ENCODE results near the gene TTC7B.
"Not testable (repeated sequence)": the region's sequence is repeated elsewhere in the genome, so short reads cannot be mapped to it uniquely, and the experiment has no call there.

TTC7B gene

GRCh38 chr14:90532826-90533525, 283.3 kb downstream of the TTC7B start:
- no peak overlapping the region for H3K4me3 ChIP-seq (ENCODE audit: low read length)
- no peak overlapping the region for H3K27ac ChIP-seq (ENCODE audit: low read depth, low read length)
- no peaks in the 10 kb centered on the region for H3K9me3 ChIP-seq (ENCODE audit: insufficient read depth, low read depth, low read length)
- WGBS = 90% methylated on average over 14 of the region's 14 CpGs
- H3K9ac ChIP-seq (ENCODE audit: low read depth, low read length) = no peak overlapping the region
- H3K4me1 ChIP-seq (ENCODE audit: insufficient read depth, low read length) = no peaks in the 10 kb centered on the region
- H3K36me3 ChIP-seq (ENCODE audit: insufficient read depth, low read length) = no peaks in the 10 kb centered on the region
- no peaks in the 10 kb centered on the region for H3K27me3 ChIP-seq (ENCODE audit: insufficient read depth, low read length)

DNA sequence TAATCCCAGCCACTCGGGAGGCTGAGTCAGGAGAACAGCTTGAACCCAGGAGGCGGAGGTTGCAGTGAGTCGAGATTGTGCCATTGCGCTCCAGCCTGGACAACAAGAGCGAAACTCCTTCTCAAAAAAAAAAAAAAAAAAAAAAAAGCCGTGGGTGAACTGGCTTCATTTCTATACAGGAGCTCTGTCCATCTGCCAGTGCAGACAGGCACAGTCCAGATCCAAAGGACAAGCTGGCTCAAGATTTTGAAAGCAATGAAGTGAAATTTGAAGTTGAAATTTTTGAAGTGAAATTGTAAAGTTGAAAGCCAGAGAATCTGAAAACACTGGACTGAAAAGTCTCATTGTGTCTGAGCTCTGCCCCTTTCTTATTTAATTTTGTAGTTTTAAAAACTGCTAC, 284.7 kb downstream of the TTC7B start:
- no peak overlapping the region for H3K27ac ChIP-seq (ENCODE audit: low read depth, low read length)
- H3K9me3 ChIP-seq (ENCODE audit: insufficient read depth, low read depth, low read length) = no peaks in the 10 kb centered on the region; the same call in 1 of the 2 replicates
- no peaks in the 10 kb centered on the region for H3K27me3 ChIP-seq (ENCODE audit: insufficient read depth, low read length)
- H3K4me1 ChIP-seq (ENCODE audit: insufficient read depth, low read length) = no peaks in the 10 kb centered on the region
- H3K9ac ChIP-seq (ENCODE audit: low read depth, low read length) = no peak overlapping the region
- H3K4me3 ChIP-seq (ENCODE audit: low read length) = no peak overlapping the region
- H3K36me3 ChIP-seq (ENCODE audit: insufficient read depth, low read length) = no peaks in the 10 kb centered on the region
- WGBS = 96% methylated on average over 6 of the region's 6 CpGs

DNA sequence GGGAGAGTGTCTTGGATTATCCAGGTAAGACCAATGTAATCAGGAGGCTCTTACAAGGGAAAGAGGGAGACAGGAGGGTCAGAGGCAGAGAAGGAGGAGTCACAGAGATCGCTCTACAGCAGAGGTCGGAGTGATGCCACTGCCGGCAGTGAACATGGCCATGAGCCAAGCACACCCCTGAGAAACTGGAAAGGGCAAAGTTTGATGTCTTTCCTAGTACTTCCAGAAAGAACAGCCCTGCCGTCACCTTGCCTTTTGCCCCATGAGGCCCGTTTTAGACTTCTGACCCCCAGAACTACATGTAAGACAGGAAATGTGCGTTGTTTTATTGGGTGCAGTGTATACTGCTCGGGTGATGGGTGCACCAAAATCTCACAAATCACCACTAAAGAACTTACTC, 285.7 kb downstream of the TTC7B start:
- H3K27ac ChIP-seq (ENCODE audit: low read depth, low read length) = no peak overlapping the region
- WGBS = 95% methylated on average over 7 of the region's 7 CpGs
- H3K9me3 ChIP-seq (ENCODE audit: insufficient read depth, low read depth, low read length) = no peaks in the 10 kb centered on the region; the same call in 1 of the 2 replicates
- no peaks in the 10 kb centered on the region for H3K4me1 ChIP-seq (ENCODE audit: insufficient read depth, low read length)
- H3K9ac ChIP-seq (ENCODE audit: low read depth, low read length) = no peak overlapping the region
- no peaks in the 10 kb centered on the region for H3K36me3 ChIP-seq (ENCODE audit: insufficient read depth, low read length)
- no peak overlapping the region for H3K4me3 ChIP-seq (ENCODE audit: low read length)
- H3K27me3 ChIP-seq (ENCODE audit: insufficient read depth, low read length) = no peaks in the 10 kb centered on the region

DNA sequence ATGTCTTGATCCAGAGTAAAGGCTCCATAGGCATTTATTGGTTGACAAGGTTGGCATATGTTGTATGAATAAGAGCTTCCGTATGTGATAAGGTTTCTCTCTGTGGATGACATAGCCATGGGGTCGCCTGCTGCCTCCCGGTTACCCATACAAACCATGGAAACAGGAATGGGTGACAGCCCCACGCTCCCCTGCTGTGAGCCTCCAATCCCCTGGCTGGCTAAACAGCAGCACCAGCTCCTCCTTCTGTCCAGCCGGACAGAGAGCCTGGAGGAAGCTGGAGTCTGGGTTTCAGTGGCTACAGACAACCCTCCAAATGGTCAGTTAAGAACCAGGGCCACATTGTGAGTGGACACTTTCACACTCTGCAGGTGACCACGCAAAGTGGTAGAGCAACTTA, 288.3 kb downstream of the TTC7B start:
- Histone ChIP-seq H3K4me3 (ENCODE audit: low read length) (no peak overlapping the region), H3K27ac (ENCODE audit: low read depth, low read length) (no peak overlapping the region), H3K36me3 (ENCODE audit: insufficient read depth, low read length) (no peaks in the 10 kb centered on the region), H3K9me3 (ENCODE audit: insufficient read depth, low read depth, low read length) (no peaks in the 10 kb centered on the region; the same call in 1 of the 2 replicates), H3K9ac (ENCODE audit: low read depth, low read length) (no peak overlapping the region), H3K27me3 (ENCODE audit: insufficient read depth, low read length) (no peaks in the 10 kb centered on the region), H3K4me1 (ENCODE audit: insufficient read depth, low read length) (no peaks in the 10 kb centered on the region)
- 92% methylated on average over 6 of the region's 6 CpGs for WGBS

DNA sequence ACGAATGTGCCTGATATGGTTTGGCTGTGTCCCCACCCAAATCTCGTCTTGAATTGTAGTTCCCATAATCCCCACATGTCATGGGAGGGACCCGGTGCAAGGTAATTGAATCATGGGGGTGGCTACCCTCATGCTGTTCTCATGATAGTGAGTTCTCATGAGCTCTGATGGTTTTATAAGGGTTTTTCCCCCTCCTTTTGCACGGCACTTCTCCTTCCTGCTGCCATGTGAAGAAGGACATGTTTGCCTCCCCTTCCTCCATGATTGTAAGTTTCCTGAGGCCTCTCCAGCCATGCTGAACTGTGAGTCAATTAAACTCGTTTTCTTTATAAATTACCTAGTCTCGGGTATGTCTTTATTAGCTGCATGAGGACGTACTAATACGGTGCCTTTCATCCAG, 289.7 kb downstream of the TTC7B start:
- H3K9me3 ChIP-seq (ENCODE audit: insufficient read depth, low read depth, low read length) = not testable (repeated sequence)
- 92% methylated on average over 8 of the region's 8 CpGs for whole genome bisulfite sequencing

GRCh38 chr14:90525353-90526028, 290.7 kb downstream of the TTC7B start:
- not testable (repeated sequence) for H3K4me3 ChIP-seq (ENCODE audit: low read length); H3K4me1 ChIP-seq (ENCODE audit: insufficient read depth, low read length); H3K27me3 ChIP-seq (ENCODE audit: insufficient read depth, low read length); H3K36me3 ChIP-seq (ENCODE audit: insufficient read depth, low read length); H3K9ac ChIP-seq (ENCODE audit: low read depth, low read length); H3K27ac ChIP-seq (ENCODE audit: low read depth, low read length); H3K9me3 ChIP-seq (ENCODE audit: insufficient read depth, low read depth, low read length)
- WGBS = 97% methylated on average over 23 of the region's 42 CpGs

More for the DNA sequence above, 289.7 kb downstream of the TTC7B start:
- not testable (repeated sequence) for H3K27me3 ChIP-seq (ENCODE audit: insufficient read depth, low read length); H3K9ac ChIP-seq (ENCODE audit: low read depth, low read length); H3K36me3 ChIP-seq (ENCODE audit: insufficient read depth, low read length); H3K4me3 ChIP-seq (ENCODE audit: low read length); H3K4me1 ChIP-seq (ENCODE audit: insufficient read depth, low read length); H3K27ac ChIP-seq (ENCODE audit: low read depth, low read length)

DNA sequence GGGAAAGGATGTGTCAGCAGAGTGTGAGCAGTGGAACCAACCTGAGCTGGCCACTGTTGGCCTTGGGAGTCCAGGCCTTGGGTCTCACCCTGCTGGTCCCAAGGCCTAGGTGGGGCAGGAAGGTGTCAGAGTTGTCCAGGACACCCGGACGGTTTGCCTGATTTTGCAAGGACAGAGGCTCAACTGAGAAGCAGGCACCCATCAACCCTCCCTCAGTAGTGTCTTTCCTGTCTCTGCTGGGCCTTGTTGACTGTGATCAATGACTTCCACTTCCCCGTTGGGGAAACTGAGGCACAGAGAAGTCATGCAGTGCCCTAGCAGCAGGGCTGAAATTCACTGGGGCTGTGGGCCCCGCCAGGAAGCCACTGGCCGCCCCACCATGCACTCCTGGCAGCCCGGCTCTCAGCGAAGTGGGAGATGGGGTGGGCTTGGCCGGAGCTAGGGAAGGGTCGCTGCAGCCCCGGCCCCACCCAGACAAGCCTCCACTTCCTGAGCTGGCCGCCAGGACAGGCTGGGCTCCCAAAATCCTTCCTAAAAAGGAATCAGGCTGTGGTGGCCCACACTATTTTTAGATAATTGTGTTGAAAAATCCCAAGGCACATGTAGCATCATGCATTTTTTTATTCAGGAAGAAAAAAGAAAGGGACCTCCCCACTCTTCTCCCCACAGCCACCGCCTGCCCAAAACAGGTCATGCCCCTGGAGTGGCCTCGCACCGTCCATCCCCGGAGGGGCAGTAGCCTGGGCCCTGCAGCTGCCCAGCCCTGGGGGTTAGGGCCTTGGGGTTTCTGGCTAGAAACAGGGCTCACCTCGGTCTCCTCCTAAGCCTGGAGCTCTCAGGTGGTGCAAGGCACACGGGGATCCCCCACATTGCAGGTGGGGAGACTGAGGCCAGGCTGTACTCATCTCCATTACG, 292.0 kb downstream of the TTC7B start:
- Histone ChIP-seq H3K27ac (ENCODE audit: low read depth, low read length) (no peak overlapping the region), H3K9ac (ENCODE audit: low read depth, low read length) (no peak overlapping the region), H3K27me3 (ENCODE audit: insufficient read depth, low read length) (no peaks in the 10 kb centered on the region), H3K4me3 (ENCODE audit: low read length) (no peak overlapping the region), H3K4me1 (ENCODE audit: insufficient read depth, low read length) (no peaks in the 10 kb centered on the region), H3K36me3 (ENCODE audit: insufficient read depth, low read length) (no peaks in the 10 kb centered on the region), H3K9me3 (ENCODE audit: insufficient read depth, low read depth, low read length) (no peaks in the 10 kb centered on the region; the same call in 1 of the 2 replicates)
- WGBS = 87% methylated on average over 18 of the region's 18 CpGs

- WGBS = 81% methylated on average over 8 of the region's 8 CpGs
- no peak overlapping the region for H3K4me3 ChIP-seq (ENCODE audit: low read length)
- H3K9ac ChIP-seq (ENCODE audit: low read depth, low read length) = no peak overlapping the region
- H3K27me3 ChIP-seq (ENCODE audit: insufficient read depth, low read length) = no peaks in the 10 kb centered on the region
- no peaks in the 10 kb centered on the region for H3K4me1 ChIP-seq (ENCODE audit: insufficient read depth, low read length)
- no peak overlapping the region for H3K27ac ChIP-seq (ENCODE audit: low read depth, low read length)
- no peaks in the 10 kb centered on the region; the same call in 1 of the 2 replicates for H3K9me3 ChIP-seq (ENCODE audit: insufficient read depth, low read depth, low read length)
- H3K36me3 ChIP-seq (ENCODE audit: insufficient read depth, low read length) = no peaks in the 10 kb centered on the region
Measured at GRCh38 chr14:90523544-90523943, 292.7 kb downstream of the TTC7B start.

DNA sequence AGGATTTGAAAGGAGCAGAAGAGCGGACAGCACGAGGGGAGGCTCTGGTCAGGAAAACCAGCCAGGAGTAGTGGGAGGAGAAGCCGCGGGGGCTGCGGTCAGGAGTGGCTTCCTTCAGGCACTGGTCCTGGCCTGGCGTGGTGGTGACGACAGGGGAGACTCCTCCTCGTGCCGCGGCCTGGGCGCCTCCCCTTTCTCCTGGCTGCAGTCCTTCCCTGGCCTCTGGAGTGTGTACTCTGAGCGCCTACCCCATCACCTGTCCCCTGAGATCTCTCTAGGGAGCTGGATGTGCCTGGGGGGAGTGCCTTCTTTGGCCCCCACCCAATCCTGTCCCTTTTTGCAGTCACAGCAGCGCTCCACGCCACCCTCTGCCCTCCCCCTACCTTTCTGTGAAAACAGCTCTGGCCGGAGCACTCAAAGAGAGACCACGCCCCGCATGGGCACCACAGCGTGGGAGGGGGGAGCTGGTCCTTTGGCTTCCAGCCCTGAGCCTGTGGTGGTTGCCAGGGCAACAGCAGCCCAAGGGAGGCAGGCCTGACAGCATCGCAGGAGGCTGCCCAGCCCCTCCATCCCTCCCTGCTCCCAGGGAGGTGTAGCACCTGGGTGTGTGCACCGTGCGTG, 293.5 kb downstream of the TTC7B start:
- no peaks in the 10 kb centered on the region for H3K27me3 ChIP-seq (ENCODE audit: insufficient read depth, low read length)
- 85% methylated on average over 21 of the region's 21 CpGs for WGBS
- no peaks in the 10 kb centered on the region; the same call in 1 of the 2 replicates for H3K9me3 ChIP-seq (ENCODE audit: insufficient read depth, low read depth, low read length)
- no peaks in the 10 kb centered on the region for H3K4me1 ChIP-seq (ENCODE audit: insufficient read depth, low read length)
- no peaks in the 10 kb centered on the region for H3K36me3 ChIP-seq (ENCODE audit: insufficient read depth, low read length)
- H3K27ac ChIP-seq (ENCODE audit: low read depth, low read length) = no peak overlapping the region
- H3K9ac ChIP-seq (ENCODE audit: low read depth, low read length) = no peak overlapping the region
- no peak overlapping the region for H3K4me3 ChIP-seq (ENCODE audit: low read length)

DNA sequence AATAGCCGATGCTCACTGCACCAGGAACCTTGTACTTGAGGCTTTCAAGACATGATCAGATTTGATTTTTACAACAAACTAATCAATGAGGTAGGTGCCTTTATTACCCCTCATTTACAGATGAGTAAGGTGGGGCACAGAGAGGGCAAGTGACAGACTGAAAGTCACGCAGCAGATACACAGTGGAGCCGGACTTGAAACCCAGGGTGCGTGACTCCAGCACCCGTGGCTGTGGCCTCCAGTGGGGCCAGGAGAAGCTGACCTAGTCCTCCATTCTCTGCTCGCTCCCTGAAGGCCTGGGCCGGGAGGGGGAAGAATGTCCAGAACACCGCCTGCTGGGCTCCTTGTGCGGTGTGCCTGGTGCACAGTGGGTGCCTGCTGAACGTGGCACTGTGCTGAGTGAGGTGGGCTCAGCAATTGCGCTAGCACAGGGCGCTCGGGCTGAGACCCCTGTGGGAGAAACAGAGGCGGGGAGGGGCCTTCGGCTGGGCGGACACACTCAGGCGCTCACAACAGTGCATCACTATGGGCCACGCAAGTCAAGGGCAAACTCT, 294.2 kb downstream of the TTC7B start:
- Histone ChIP-seq H3K4me1 (ENCODE audit: insufficient read depth, low read length) (no peaks in the 10 kb centered on the region), H3K36me3 (ENCODE audit: insufficient read depth, low read length) (no peaks in the 10 kb centered on the region), H3K9ac (ENCODE audit: low read depth, low read length) (no peak overlapping the region), H3K27ac (ENCODE audit: low read depth, low read length) (no peak overlapping the region), H3K9me3 (ENCODE audit: insufficient read depth, low read depth, low read length) (no peaks in the 10 kb centered on the region; the same call in 1 of the 2 replicates), H3K4me3 (ENCODE audit: low read length) (no peak overlapping the region), H3K27me3 (ENCODE audit: insufficient read depth, low read length) (no peaks in the 10 kb centered on the region)
- WGBS = 93% methylated on average over 18 of the region's 18 CpGs
